Activated T-cell treated with anti-CD3 and anti-CD28 coated beads, Interleukin-2, amount 50 U/mL, for 4 hours (primary cell): ENCODE measurements around the gene RMI2. TPM values are rescaled to one million over a fixed set of nuclear protein-coding genes. Genes with fewer than 3 reads are reported as not detected.

Experiments
- ATAC-seq, 2 donors: fragments of 200-7000 bp; cut with Tn5 transposase; one replicate each; pipeline ENCODE4 v1.10.0; 2021
- DNase-seq: peaks from one replicate; pipeline ENCODE4 v3.0.0-alpha.2; 2020
- H3K27me3 Mint-ChIP-seq: one replicate; pipeline ENCODE4 v1.8.0; 2021; ENCODE audit warnings: low read depth, mixed read lengths
- H3K36me3 Mint-ChIP-seq: one replicate; pipeline ENCODE4 v1.8.0; 2022; ENCODE audit warnings: mixed read lengths; ENCODE audit not compliant: insufficient read depth
- H3K4me1 Mint-ChIP-seq: one replicate; pipeline ENCODE4 v1.8.0; 2021; ENCODE audit warnings: low read depth, mixed read lengths
- H3K4me3 Mint-ChIP-seq: one replicate; pipeline ENCODE4 v1.8.0; 2021; ENCODE audit warnings: mild to moderate bottlenecking, moderate library complexity, mixed read lengths
- H3K9me3 Mint-ChIP-seq: one replicate; pipeline ENCODE4 v1.8.0; 2021; ENCODE audit warnings: mixed read lengths
- total RNA-seq, 3 donors: library from RNA; stranded (reverse); gene quantifications; one replicate each; pipeline ENCODE4 v1.2.1, GENCODE V29; 2021

Gene RMI2
- total RNA-seq, 3 donors from 2014 or later, result 5.5 to 12.9 (median 12.8) TPM

DNA sequence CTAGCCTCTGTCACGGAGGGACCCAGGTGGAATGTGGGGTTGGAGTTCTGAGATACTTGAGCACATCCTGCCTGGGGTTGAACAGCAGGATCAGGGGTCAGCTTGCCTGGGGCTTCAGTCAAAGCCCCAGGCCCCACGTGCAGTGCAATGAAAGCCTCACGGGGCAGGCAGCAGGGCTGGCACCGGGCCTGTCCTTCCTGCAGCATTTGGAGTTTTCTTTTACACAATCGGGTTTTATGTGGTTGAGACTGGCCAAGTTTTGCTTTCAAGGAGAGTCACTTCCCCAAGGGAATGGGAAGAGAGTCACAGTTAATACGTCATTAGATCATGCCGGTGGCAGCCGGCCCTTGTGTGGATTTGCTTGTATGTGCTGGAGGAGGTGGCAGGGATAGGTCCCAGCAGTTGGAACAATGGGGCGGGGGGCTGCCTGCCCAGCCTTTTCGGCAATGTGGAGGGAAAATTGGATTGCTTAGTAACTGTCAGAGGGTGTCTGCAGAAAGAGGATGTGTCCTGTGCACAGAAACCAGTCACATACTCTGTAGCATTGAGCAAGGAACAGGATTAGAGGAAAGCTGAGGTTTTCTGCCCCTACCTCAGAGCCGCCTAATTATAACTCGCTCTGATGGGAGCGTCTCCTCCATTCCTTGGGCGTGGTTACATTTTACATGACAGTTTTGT, 4.5 kb downstream of the RMI2 start:
- H3K4me3 Mint-ChIP-seq, result no peak overlapping the region
- H3K27me3 Mint-ChIP-seq, result no peaks in the 10 kb centered on the region
- H3K4me1 Mint-ChIP-seq, result peaks cover 39% of the 10 kb centered on the region
- DNase-seq, result no peak
- no peaks in the 10 kb centered on the region for H3K36me3 Mint-ChIP-seq
- ATAC-seq, result no peak
- no peaks in the 10 kb centered on the region for H3K9me3 Mint-ChIP-seq

DNA sequence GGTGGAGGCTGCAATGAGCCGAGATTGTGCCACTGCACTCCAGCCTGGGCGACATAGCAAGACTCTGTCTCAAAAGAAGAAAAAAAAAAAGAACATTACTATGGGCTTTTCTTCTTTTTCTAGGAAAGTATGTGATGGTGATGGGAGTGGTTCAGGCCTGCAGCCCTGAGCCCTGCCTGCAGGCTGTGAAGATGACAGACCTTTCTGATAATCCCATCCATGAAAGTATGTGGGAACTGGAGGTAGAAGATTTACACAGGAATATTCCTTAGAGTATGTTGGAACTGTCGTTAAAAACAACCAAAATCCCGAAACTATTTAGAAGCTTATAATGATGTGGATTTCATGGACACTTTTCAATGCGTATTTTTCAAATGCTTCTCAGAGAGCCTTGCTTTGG, 5.3 kb downstream of the RMI2 start:
- H3K36me3 Mint-ChIP-seq, result no peaks in the 10 kb centered on the region
- H3K4me1 Mint-ChIP-seq, result peaks cover 43% of the 10 kb centered on the region
- DNase-seq (no peak), ATAC-seq (no peak)
- no peaks in the 10 kb centered on the region for H3K9me3 Mint-ChIP-seq
- H3K27me3 Mint-ChIP-seq, result no peaks in the 10 kb centered on the region
- no peak overlapping the region for H3K4me3 Mint-ChIP-seq

DNA sequence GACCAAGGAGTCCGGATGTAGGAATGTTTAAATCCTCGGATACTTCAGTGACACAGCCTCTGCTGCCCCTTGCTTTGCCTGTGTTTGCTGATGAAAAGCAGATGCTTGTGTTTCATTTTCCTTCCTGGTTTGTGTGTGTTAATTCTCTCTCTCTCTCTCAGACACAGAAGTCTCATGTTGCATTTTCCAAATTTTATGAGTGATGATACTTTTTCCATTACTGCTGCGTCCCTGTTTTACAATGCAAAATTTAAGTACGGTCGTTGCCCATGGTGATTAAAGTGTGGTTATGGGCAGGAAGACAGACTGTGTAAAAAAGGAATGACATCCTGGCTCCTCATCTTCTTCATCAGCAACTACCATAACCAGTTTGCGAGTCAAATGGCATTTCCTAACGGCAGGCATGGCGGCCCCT, 5.7 kb downstream of the RMI2 start:
- no peak for ATAC-seq

DNA sequence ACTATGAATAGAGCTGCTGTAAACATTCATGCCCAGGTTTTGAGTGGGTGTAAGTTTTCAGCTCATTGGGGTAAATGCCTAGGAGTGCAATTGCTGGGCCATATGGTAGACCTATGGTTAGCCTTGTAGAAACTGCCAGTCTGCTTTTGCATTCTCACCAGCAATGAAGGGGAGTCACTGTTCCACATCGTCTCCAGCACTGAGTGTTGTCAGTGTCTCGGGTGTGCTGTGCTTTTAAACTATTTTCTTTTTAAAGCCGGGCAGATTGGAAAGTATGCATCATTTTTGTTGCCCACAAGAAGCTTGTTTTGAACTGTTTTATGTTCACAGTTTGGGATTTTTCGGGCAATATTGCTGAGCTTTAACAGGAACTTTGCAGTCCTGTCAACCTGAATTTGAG, 7.9 kb downstream of the RMI2 start:
- Mint-ChIP-seq H3K9me3 (no peaks in the 10 kb centered on the region), H3K36me3 (no peaks in the 10 kb centered on the region), H3K4me3 (no peak overlapping the region), H3K27me3 (peaks cover 3% of the 10 kb centered on the region), H3K4me1 (peaks cover 52% of the 10 kb centered on the region)
- ATAC-seq, result no peak
- no peak for DNase-seq

More for the DNA sequence above, 5.7 kb downstream of the RMI2 start:
- Mint-ChIP-seq H3K4me1 (peaks cover 45% of the 10 kb centered on the region), H3K9me3 (no peaks in the 10 kb centered on the region), H3K4me3 (no peak overlapping the region), H3K36me3 (no peaks in the 10 kb centered on the region), H3K27me3 (no peaks in the 10 kb centered on the region)
- no peak for DNase-seq

DNA sequence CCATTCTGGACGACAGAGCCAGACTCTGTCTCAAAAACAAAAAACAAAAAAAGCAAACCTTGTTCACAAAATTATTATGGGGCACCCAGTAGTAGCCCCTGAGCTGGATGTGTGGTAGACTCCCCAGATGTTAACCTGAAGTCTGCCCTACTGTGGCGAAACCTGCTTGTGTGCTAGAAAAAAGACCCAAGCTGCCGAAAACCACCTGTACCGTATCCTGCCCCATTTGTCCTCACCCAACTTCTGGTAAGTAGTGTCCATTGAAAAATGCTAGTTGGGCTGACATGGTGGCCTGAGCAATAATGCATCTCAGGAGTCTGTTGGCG, 9.1 kb downstream of the RMI2 start:
- Mint-ChIP-seq H3K27me3 (peaks cover 8% of the 10 kb centered on the region), H3K4me1 (peaks cover 50% of the 10 kb centered on the region), H3K4me3 (peak overlapping the region; percentile 29), H3K36me3 (no peaks in the 10 kb centered on the region), H3K9me3 (no peaks in the 10 kb centered on the region)
- DNase-seq (no peak), ATAC-seq (peak; percentile 16 to 20)

DNA sequence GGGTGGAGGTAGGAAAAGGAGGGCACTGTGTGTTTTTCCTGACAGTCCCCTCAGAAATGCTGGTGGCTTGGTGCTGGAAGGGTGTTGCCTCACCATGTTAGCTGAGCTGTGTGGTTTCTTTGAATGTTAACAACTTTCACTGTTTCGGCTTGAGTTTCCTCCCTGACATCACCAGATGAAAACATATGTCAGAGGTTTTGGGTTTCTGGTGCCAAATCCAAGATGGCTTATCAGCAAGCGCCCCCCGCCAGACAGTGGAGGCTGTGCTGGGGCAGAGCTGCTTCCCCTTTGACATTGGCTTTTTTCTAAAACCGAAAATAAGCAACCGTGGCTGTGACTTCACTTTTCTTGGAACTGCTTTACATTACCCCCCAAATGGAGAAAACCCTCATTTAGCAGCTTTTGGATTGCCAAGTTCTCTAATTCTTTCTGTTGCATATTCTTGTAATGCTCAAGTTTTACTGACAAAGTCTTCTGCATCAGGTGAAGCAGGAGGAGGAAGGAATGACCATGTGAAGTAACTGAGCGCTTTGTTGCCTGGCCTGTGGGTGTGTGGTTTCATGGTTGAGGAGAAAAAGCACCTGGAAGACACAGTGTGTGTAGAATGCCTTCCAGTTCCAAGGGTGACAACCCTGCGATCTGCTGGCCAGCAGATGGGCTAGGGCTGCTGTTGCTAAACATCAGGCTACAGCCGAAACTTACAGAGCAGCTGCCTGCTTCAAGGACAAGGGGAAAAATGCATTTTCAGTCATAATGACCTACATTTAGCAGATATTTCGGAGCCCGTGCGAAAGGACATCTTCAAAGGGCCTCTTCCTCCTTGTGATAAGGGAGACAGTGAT, 9.7 kb downstream of the RMI2 start:
- DNase-seq, result peak; percentile 67
- Mint-ChIP-seq H3K36me3 (no peaks in the 10 kb centered on the region), H3K4me3 (peak overlapping the region; percentile 29), H3K4me1 (peaks cover 46% of the 10 kb centered on the region), H3K27me3 (peaks cover 8% of the 10 kb centered on the region), H3K9me3 (no peaks in the 10 kb centered on the region)
- peak; percentile 91 to 93 for ATAC-seq

DNA sequence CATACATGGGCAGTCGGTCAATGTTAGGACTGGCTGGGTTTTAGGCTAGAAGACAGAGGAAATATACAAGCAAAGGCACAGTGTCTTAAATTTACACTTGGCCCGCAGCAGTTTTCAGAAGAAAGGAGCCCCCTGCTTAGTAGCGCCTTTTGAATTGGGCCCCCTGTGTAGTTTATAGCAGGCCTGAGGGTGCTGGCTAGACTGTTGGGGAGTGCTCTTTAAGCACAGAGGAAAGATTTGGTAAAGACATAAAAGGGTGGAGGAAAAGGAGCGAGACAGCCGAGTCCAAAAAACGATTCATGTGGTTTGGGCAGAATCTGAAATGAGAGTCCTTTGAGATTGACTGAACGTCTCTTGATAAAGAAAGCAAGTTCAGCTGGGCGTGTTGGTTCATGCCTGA, 10.6 kb downstream of the RMI2 start:
- no peaks in the 10 kb centered on the region for H3K36me3 Mint-ChIP-seq
- H3K4me3 Mint-ChIP-seq, result peak overlapping the region; percentile 1
- H3K4me1 Mint-ChIP-seq, result peaks cover 47% of the 10 kb centered on the region
- H3K9me3 Mint-ChIP-seq, result no peaks in the 10 kb centered on the region
- DNase-seq (no peak), ATAC-seq (no peak)
- H3K27me3 Mint-ChIP-seq, result peaks cover 13% of the 10 kb centered on the region

DNA sequence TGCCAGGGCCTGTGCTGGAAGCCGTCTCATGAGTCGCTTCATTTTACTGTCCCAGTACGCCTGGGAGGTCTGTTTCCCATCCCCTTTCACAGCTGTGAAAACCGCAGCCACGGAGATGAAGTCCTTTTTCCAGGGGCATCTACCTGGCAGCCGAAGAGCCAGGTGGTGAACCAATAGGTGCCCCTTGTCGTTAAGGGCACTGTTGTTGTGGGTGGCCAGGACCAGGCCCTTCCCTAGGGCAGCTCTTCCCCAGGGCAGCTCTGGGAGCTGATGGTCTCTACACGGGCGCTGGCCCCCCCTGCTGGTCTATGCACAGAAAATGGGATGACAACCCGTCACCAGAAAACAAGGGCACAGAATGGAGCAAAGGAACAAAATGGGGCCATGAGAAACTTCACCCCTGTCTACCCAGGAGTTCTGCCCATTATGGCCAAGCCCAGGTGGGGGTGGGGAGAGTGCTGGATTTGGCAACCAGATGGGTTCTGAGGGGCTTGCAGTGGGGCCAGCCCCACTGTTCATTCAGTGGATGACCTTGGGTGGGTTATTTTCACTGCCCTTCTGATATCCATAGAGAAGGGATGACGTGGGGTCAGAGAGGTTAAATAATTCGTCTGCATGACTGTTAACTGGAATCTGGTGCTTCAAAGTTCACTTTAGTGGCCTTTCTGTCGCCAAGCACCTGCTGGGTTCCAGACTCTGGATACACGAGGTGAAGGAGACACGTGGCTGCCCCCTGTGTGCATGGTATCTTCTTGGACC, 11.5 kb downstream of the RMI2 start:
- Mint-ChIP-seq H3K36me3 (no peaks in the 10 kb centered on the region), H3K9me3 (no peaks in the 10 kb centered on the region), H3K27me3 (peaks cover 16% of the 10 kb centered on the region), H3K4me3 (no peak overlapping the region), H3K4me1 (peaks cover 52% of the 10 kb centered on the region)
- peak; percentile 54 for DNase-seq
- no peak for ATAC-seq

DNA sequence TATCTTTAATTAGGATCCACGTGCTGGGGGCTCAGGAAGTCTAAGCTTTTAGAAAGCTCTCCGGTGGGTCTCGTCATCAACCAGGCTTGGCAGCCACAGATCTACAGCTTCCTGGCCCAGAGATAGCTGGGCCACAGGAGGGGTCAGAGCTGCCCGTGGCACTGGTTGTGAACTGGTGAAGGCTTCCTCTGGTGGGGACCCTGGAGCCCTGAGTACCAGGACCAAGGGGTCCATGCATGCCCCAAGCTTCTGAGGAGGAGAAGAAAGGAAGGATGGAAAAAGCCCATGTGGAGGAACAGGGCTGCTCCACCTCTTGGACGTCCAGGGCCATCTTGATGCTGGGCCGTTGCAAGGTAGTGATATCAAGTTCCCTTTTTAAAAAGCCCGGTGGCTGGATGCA, 13.3 kb downstream of the RMI2 start:
- H3K4me1 Mint-ChIP-seq, result peaks cover 64% of the 10 kb centered on the region
- DNase-seq (no peak), ATAC-seq (no peak)
- no peaks in the 10 kb centered on the region for H3K9me3 Mint-ChIP-seq
- no peak overlapping the region for H3K4me3 Mint-ChIP-seq
- H3K27me3 Mint-ChIP-seq, result peaks cover 16% of the 10 kb centered on the region
- H3K36me3 Mint-ChIP-seq, result no peaks in the 10 kb centered on the region

DNA sequence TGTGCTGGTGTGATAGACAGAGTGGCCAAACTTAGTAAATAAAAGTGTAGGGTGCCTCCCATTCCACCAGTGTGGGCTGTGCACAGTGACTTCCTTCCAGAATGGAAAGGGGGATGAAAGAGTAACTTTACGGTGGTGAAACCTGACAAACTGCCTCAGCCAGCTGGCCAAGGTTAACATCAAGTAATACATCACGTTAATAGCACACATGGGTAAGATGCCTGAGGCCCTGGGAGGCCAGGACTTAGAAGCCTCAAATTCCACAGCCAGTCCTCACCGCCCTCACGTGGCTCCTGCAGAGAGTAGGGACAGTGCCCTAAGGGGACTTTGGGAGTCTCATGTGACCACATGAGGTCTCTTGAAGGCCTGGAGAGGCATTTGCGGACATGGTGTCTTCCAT, 14.1 kb downstream of the RMI2 start:
- ATAC-seq, result no peak
- no peak for DNase-seq
- Mint-ChIP-seq H3K9me3 (no peaks in the 10 kb centered on the region), H3K4me1 (peaks cover 58% of the 10 kb centered on the region), H3K36me3 (no peaks in the 10 kb centered on the region), H3K27me3 (peaks cover 16% of the 10 kb centered on the region), H3K4me3 (no peak overlapping the region)

DNA sequence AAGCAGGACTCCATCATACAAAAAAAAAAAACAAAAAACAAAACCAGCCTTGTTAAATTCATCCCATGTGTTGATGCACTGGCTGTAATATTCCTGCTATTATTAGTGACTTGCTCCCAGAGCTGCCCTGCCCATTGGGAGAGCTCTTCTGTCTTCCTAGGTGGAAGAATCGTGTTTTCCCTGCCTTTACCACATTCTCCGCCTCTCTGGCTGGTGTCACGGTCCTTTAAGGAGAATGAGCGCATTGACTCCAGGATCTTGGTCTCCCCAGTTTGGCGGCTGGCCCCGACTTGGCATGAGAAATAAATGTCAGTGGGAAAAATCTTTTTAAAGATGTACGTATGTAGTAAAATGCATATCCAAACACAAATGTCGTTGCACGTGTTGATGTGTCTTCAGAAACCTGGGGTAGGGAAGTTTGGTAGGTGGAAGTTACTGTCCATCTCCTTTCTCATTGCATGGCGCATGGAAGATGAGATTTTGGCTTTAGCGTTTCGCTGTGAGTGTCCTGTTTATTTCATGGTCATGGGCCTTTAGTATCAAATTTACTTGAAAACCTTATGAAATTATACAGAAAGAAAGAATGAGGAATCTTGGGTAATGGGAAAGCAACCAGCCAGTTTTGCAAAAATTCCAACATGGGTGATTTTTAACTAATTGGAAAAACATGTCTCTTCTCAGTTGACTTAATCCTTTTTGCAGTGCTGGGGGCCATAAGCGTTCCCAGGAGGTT, 15.5 kb downstream of the RMI2 start:
- Mint-ChIP-seq H3K27me3 (peaks cover 16% of the 10 kb centered on the region), H3K9me3 (no peaks in the 10 kb centered on the region), H3K36me3 (no peaks in the 10 kb centered on the region), H3K4me1 (peaks cover 49% of the 10 kb centered on the region), H3K4me3 (peak overlapping the region; percentile 73)
- no peak for ATAC-seq
- DNase-seq, result no peak

DNA sequence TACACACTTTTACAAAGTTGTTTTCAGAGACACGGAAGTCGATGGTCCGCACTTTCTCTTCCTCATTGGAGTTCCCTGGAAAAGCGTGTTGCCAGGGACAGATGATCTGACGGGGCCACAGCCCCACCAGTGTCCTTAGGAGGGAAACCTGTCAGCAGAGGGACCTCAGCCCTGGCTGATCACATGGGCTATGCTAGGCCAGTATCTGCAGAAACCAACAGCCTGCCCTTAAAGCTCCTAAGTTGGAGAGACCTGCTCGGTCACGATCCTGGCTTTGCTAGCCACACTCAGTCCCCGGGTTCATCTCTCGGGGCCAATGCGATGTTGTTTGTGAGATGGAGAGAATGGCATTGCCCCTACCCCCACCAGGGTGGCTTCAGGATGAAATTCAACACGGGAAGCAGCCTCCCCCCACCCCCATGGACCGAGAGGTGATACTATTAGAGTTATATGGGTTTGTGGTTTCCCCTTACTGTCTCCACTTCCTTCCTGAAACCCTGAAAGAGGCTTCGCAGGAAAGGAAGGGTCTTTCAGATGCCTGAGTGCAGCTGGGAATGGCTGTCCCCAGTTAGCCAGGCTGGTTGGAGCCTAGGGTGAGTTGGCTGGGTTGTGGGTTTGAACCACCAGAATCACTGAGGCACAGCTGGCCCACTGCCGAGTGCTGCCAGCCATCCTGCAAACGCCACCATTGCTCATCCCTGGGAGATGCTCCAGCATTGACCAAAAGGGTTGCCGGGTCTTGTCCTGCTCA, 16.6 kb downstream of the RMI2 start:
- Mint-ChIP-seq H3K27me3 (peaks cover 16% of the 10 kb centered on the region), H3K9me3 (no peaks in the 10 kb centered on the region), H3K4me3 (peak overlapping the region; percentile 73), H3K36me3 (no peaks in the 10 kb centered on the region), H3K4me1 (peaks cover 39% of the 10 kb centered on the region)
- DNase-seq, result no peak
- ATAC-seq, result peak; percentile 51 to 54

DNA sequence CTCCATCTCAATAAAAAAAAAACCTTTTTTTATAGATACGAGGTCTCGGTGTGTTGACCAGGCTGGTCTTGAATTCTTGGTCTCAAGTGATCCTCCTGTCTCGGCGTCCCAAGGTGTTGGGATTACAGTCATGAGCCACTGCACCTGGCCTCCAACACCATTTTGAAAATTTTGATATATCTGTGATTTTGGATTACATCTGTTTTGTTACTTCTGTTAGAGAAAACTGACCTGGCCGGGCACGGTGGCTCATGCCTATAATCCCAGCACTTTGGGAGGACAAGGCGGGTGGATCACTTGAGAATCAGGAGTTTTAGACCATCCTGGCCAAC, 18.6 kb downstream of the RMI2 start:
- Mint-ChIP-seq H3K9me3 (no peaks in the 10 kb centered on the region), H3K4me1 (peaks cover 36% of the 10 kb centered on the region)

More for the DNA sequence above, 18.6 kb downstream of the RMI2 start:
- H3K36me3 Mint-ChIP-seq, result no peaks in the 10 kb centered on the region
- no peak overlapping the region for H3K4me3 Mint-ChIP-seq
- H3K27me3 Mint-ChIP-seq, result peaks cover 9% of the 10 kb centered on the region
- ATAC-seq, result no peak
- no peak for DNase-seq
